Lung (tissue), 12 donors: ENCODE measurements around the gene VAPB. TPM values are rescaled to one million over a fixed set of nuclear protein-coding genes. Genes with fewer than 3 reads are reported as not detected.

Experiments used
- ATAC-seq: fragments of 200-7000 bp; cut with Tn5 transposase; one replicate; pipeline ENCODE4 v1.9.1; 2020; ENCODE audit warnings: moderate number of reproducible peaks; ENCODE audit not compliant: insufficient read depth, low FRiP score
- DNase-seq, 3 donors: peaks; one replicate each; pipeline ENCODE4 v3.0.0-alpha.2; 2013 to 2017
- H3K27ac ChIP-seq, 2 donors: one replicate each; pipeline ENCODE4 v1.5.1; 2013; ENCODE audit warnings: mild to moderate bottlenecking in 2 of 2, moderate library complexity in 2 of 2, control low read depth in 1 of 2, inconsistent platforms in 1 of 2, low read depth in 1 of 2, low read length in 1 of 2
- H3K27me3 ChIP-seq, 3 donors: one replicate each; pipeline ENCODE4 v1.5.1; 2013; ENCODE audit warnings: low read length in 2 of 3; ENCODE audit not compliant: control insufficient read depth in 3 of 3, insufficient read depth in 3 of 3
- H3K36me3 ChIP-seq, 4 donors: one replicate each; pipeline ENCODE4 v1.5.1; 2013; ENCODE audit warnings: low read length in 4 of 4, mild to moderate bottlenecking in 1 of 4, moderate library complexity in 1 of 4; ENCODE audit not compliant: control insufficient read depth in 4 of 4, insufficient read depth in 4 of 4
- H3K4me1 ChIP-seq, 5 donors: one replicate each; pipeline ENCODE4 v1.5.1; 2013; ENCODE audit warnings: low read length in 5 of 5, mild to moderate bottlenecking in 2 of 5, moderate library complexity in 1 of 5; ENCODE audit not compliant: control insufficient read depth in 5 of 5, insufficient read depth in 5 of 5
- H3K4me3 ChIP-seq: one replicate; pipeline ENCODE4 v1.5.1; 2013; ENCODE audit warnings: mild to moderate bottlenecking, control low read depth, moderate library complexity
- H3K9ac ChIP-seq, 2 donors: one replicate each; pipeline ENCODE4 v1.5.1; 2013; ENCODE audit warnings: low read length in 2 of 2, control low read depth in 1 of 2; ENCODE audit not compliant: insufficient read depth in 1 of 2
- H3K9me3 ChIP-seq, 4 donors: one replicate each; pipeline ENCODE4 v1.5.1; 2013; ENCODE audit warnings: low read length in 3 of 4, mild to moderate bottlenecking in 1 of 4, moderate library complexity in 1 of 4; ENCODE audit not compliant: control insufficient read depth in 4 of 4, insufficient read depth in 3 of 4
- WGBS, 2 donors: extraction: QIAGEN DNeasy Blood & Tissue Kit; methylation state at CpG; one replicate each; pipeline ENCODE4 v1.1.7; 2013; 5-methylcytosine and 5-hydroxymethylcytosine counted together
- polyA plus RNA-seq, 2 donors: library from polyadenylated mRNA; stranded (reverse); fragments of 200-250 nt; gene quantifications; one replicate each; pipeline ENCODE4 v1.2.1, GENCODE V29; 2013
- total RNA-seq, 2 donors: library from RNA; depleted of rRNA in 1 of 2; stranded (reverse); fragments of >200 nt in 1 of 2; gene quantifications; one replicate each; pipeline ENCODE4 v1.2.1, GENCODE V29; 2014 to 2021
- TF ChIP-seq, protein P1 (sequence below): IDR thresholded peaks from 2 replicates; pipeline ENCODE4 v1.5.1; 2012; ENCODE audit warnings: mild to moderate bottlenecking; ENCODE audit errors: control extremely low read depth, extremely low read depth
- donor health status: control.
- donor health status: control.
- donor health status: Bipolar disorder and iron deficiency.
- donor health status: healthy.
- donor health status: DM: yes; HTN: yes; CAD: no.

The VAPB gene
- total and polyA plus RNA-seq, 4 donors = 21.3 to 44.7 (median 24.1) TPM

- no peak overlapping the region for H3K27ac ChIP-seq
- H3K36me3 ChIP-seq = peaks cover 11 to 24% (median 15%) of the 10 kb centered on the region in 4 donors
- no peaks in the 10 kb centered on the region for H3K4me1 ChIP-seq
- DNase-seq (no peak), ATAC-seq (no peak)
- TF ChIP-seq, protein P1, sequence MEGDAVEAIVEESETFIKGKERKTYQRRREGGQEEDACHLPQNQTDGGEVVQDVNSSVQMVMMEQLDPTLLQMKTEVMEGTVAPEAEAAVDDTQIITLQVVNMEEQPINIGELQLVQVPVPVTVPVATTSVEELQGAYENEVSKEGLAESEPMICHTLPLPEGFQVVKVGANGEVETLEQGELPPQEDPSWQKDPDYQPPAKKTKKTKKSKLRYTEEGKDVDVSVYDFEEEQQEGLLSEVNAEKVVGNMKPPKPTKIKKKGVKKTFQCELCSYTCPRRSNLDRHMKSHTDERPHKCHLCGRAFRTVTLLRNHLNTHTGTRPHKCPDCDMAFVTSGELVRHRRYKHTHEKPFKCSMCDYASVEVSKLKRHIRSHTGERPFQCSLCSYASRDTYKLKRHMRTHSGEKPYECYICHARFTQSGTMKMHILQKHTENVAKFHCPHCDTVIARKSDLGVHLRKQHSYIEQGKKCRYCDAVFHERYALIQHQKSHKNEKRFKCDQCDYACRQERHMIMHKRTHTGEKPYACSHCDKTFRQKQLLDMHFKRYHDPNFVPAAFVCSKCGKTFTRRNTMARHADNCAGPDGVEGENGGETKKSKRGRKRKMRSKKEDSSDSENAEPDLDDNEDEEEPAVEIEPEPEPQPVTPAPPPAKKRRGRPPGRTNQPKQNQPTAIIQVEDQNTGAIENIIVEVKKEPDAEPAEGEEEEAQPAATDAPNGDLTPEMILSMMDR = no peak
- H3K9ac ChIP-seq = no peak overlapping the region
- H3K27me3 ChIP-seq = no peaks in the 10 kb centered on the region
- H3K4me3 ChIP-seq = no peak overlapping the region
- no peaks in the 10 kb centered on the region for H3K9me3 ChIP-seq
- 92 to 98% methylated on average over 3 of the region's 3 CpGs for WGBS, 2 donors
These were observed 39.5 kb upstream of the VAPB start for GRCh38 chr20:58349570-58349969.

- DNase-seq = no peak
- no peaks in the 10 kb centered on the region for H3K9me3 ChIP-seq
- H3K36me3 ChIP-seq = peaks cover 0 to 27% (median 11%) of the 10 kb centered on the region in 4 donors
- no peak overlapping the region for H3K9ac ChIP-seq
- no peaks in the 10 kb centered on the region for H3K27me3 ChIP-seq
- no peak for ATAC-seq
- H3K27ac ChIP-seq = no peak overlapping the region
- H3K4me1 ChIP-seq = no peaks in the 10 kb centered on the region
- TF ChIP-seq, protein P1 = no peak
- 89 to 98% methylated on average over 2 of the region's 2 CpGs for WGBS, 2 donors
- no peak overlapping the region for H3K4me3 ChIP-seq
These were observed 36.6 kb upstream of the VAPB start for GRCh38 chr20:58352468-58352867.

GRCh38 chr20:58359441-58359840, 29.6 kb upstream of the VAPB start:
- WGBS, 2 donors = 83 to 87% methylated on average over 8 of the region's 8 CpGs
- DNase-seq (peak; percentile 56 to 69 (median 68)), ATAC-seq (no peak)
- H3K9ac ChIP-seq = no peak overlapping the region
- peaks cover 6 to 32% (median 20%) of the 10 kb centered on the region in 4 donors for H3K36me3 ChIP-seq
- no peaks in the 10 kb centered on the region for H3K9me3 ChIP-seq
- no peaks in the 10 kb centered on the region for H3K27me3 ChIP-seq
- no peak overlapping the region for H3K4me3 ChIP-seq
- TF ChIP-seq, protein P1 = no peak
- H3K27ac ChIP-seq = no peak overlapping the region
- peaks cover 0 to 5% (median 0%) of the 10 kb centered on the region in 5 donors for H3K4me1 ChIP-seq

DNA sequence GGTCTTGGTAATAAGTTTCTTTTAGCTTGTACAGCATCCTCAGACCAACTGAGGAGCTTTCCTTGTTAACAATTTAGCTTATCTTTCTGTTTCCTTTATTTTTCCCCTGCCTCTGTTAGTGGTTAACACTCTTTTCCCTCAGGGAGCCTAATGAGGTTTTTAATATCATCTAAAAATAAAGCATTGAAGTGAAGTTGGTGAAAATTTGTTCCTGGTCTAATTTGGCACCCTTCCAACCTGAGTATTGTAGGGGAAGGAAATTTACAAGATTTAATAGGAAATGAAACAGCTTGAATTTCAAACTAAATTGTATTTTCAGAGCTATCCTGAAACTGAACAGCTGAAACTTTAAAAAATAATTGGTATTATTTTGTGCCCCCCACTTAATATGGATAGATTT, 28.1 kb upstream of the VAPB start:
- Histone ChIP-seq H3K27me3 (no peaks in the 10 kb centered on the region), H3K4me1 (peaks cover 0 to 5% (median 0%) of the 10 kb centered on the region in 5 donors), H3K36me3 (peaks cover 6 to 28% (median 15%) of the 10 kb centered on the region in 4 donors), H3K9me3 (no peaks in the 10 kb centered on the region), H3K27ac (no peak overlapping the region), H3K4me3 (no peak overlapping the region), H3K9ac (no peak overlapping the region)
- TF ChIP-seq, protein P1 = no peak
- DNase-seq (no peak), ATAC-seq (no peak)
